NT2/D1 (cell line): ENCODE results near the gene SLC39A2.

Experiments
- SUZ12 ChIP-seq: IDR thresholded peaks from 2 replicates; pipeline ENCODE4 v1.6.1; 2011; ENCODE audit not compliant: insufficient read length, insufficient read depth; ENCODE audit errors: extremely low read depth
- YY1 ChIP-seq: IDR thresholded peaks from 2 replicates; pipeline ENCODE4 v1.6.1; 2011; ENCODE audit not compliant: insufficient read length, insufficient read depth
- ZNF274 ChIP-seq: IDR thresholded peaks from 2 replicates; pipeline ENCODE4 v1.6.1; 2011; ENCODE audit warnings: mild to moderate bottlenecking, low read depth, low read length

GRCh38 chr14:21038441-21039422 is 39.6 kb downstream of the SLC39A2 start:
- TF ChIP-seq YY1 (no peak), ZNF274 (no peak), SUZ12 (no peak)
